Mesenchymal stem cell (in vitro differentiated cells and primary cell): ENCODE measurements around the gene PFKP.

ENCODE experiments used
- DNase-seq: peaks from one replicate; pipeline ENCODE4 v3.0.0-alpha.2; 2013
- H2AFZ ChIP-seq: one replicate; pipeline ENCODE4 v1.6.1; 2013; ENCODE audit warnings: low read depth, mild to moderate bottlenecking, control low read depth, inconsistent platforms, low read length, moderate library complexity
- H2AK5ac ChIP-seq: 2 replicates; pipeline ENCODE4 v1.6.1; 2013; ENCODE audit warnings: low read length, moderate library complexity, mild to moderate bottlenecking, inconsistent platforms; ENCODE audit not compliant: severe bottlenecking
- H2BK120ac ChIP-seq: one replicate; pipeline ENCODE4 v1.6.1; 2013; ENCODE audit warnings: low read depth, mild to moderate bottlenecking, inconsistent platforms, low read length, moderate library complexity
- H2BK12ac ChIP-seq, 2 experiments: one replicate each; pipeline ENCODE4 v1.6.1; 2013; ENCODE audit warnings: inconsistent platforms in 2 of 2, low read length in 2 of 2, mild to moderate bottlenecking in 2 of 2, moderate library complexity in 2 of 2, control low read depth in 1 of 2
- H2BK15ac ChIP-seq: one replicate; pipeline ENCODE4 v1.6.1; 2013; ENCODE audit warnings: mild to moderate bottlenecking, low read depth, inconsistent platforms; ENCODE audit not compliant: poor library complexity, severe bottlenecking
- H2BK5ac ChIP-seq: 2 replicates; pipeline ENCODE4 v1.6.1; 2013; ENCODE audit warnings: low read depth, mild to moderate bottlenecking, low read length, control low read depth, inconsistent platforms; ENCODE audit not compliant: poor library complexity, severe bottlenecking
- H3K14ac ChIP-seq, 2 experiments: one replicate each; pipeline ENCODE4 v1.6.1; 2013; ENCODE audit warnings: inconsistent platforms in 2 of 2, low read length in 2 of 2, control low read depth in 1 of 2, mild to moderate bottlenecking in 1 of 2, moderate library complexity in 1 of 2
- H3K18ac ChIP-seq, 2 experiments: one replicate each; pipeline ENCODE4 v1.6.1; 2013; ENCODE audit warnings: inconsistent platforms in 2 of 2, low read length in 2 of 2, control low read depth in 1 of 2, low read depth in 1 of 2, mild to moderate bottlenecking in 1 of 2
- H3K23ac ChIP-seq, 2 experiments: one replicate each; pipeline ENCODE4 v1.6.1; 2013; ENCODE audit warnings: inconsistent platforms in 2 of 2, low read length in 2 of 2, mild to moderate bottlenecking in 2 of 2, moderate library complexity in 2 of 2, control low read depth in 1 of 2
- H3K27ac ChIP-seq: 2 replicates; pipeline ENCODE4 v1.5.1; 2013; ENCODE audit warnings: mild to moderate bottlenecking, moderate library complexity, low read length, control low read depth, inconsistent platforms; ENCODE audit not compliant: poor library complexity, severe bottlenecking
- H3K27me3 ChIP-seq, 2 experiments: 2 replicates each; pipeline versions ENCODE4 v1.6.1 to v1.7.0; 2013; ENCODE audit warnings: low read length in 2 of 2, mild to moderate bottlenecking in 2 of 2, moderate library complexity in 2 of 2, control low read depth in 1 of 2, inconsistent platforms in 1 of 2; ENCODE audit not compliant: control insufficient read depth in 1 of 2, insufficient read depth in 1 of 2
- H3K36me3 ChIP-seq, 2 experiments: 2 replicates each; pipeline versions ENCODE4 v1.6.1 to v1.7.0; 2013; ENCODE audit warnings: low read length in 2 of 2, control low read depth in 1 of 2, inconsistent platforms in 1 of 2, low read depth in 1 of 2, mild to moderate bottlenecking in 1 of 2; ENCODE audit not compliant: insufficient read depth in 2 of 2, control insufficient read depth in 1 of 2
- H3K4ac ChIP-seq, 2 experiments: one replicate each; pipeline ENCODE4 v1.6.1; 2013; ENCODE audit warnings: inconsistent platforms in 2 of 2, low read length in 2 of 2, mild to moderate bottlenecking in 2 of 2, moderate library complexity in 2 of 2, control low read depth in 1 of 2, low read depth in 1 of 2
- H3K4me1 ChIP-seq: 2 replicates; pipeline ENCODE4 v1.6.1; 2013; ENCODE audit warnings: low read depth, low read length, control low read depth; ENCODE audit not compliant: control insufficient read depth, insufficient read depth
- H3K4me2 ChIP-seq: 2 replicates; pipeline ENCODE4 v1.6.1; 2013; ENCODE audit warnings: low read length, mild to moderate bottlenecking, inconsistent platforms; ENCODE audit not compliant: poor library complexity, severe bottlenecking
- H3K4me3 ChIP-seq, 2 experiments: 2 replicates each; pipeline versions ENCODE4 v1.5.1 to v1.7.0; 2013; ENCODE audit warnings: low read length in 2 of 2, mild to moderate bottlenecking in 2 of 2, control low read depth in 1 of 2, low read depth in 1 of 2; ENCODE audit not compliant: insufficient read depth in 1 of 2
- H3K79me1 ChIP-seq: replicated peaks from 2 replicates; pipeline ENCODE4 v1.6.1; 2013; ENCODE audit warnings: mild to moderate bottlenecking, control low read depth, low read length, inconsistent platforms; ENCODE audit not compliant: poor library complexity, severe bottlenecking
- H3K9ac ChIP-seq: 2 replicates; pipeline ENCODE4 v1.7.0; 2013; ENCODE audit warnings: mild to moderate bottlenecking, low read length, moderate library complexity
- H3K9me3 ChIP-seq: 2 replicates; pipeline ENCODE4 v1.7.0; 2013; ENCODE audit warnings: mild to moderate bottlenecking, low read length; ENCODE audit not compliant: control insufficient read depth
- H4K8ac ChIP-seq: one replicate; pipeline ENCODE4 v1.6.1; 2013; ENCODE audit warnings: inconsistent platforms, mild to moderate bottlenecking, low read length, moderate library complexity
- H4K91ac ChIP-seq: one replicate; pipeline ENCODE4 v1.6.1; 2013; ENCODE audit warnings: mild to moderate bottlenecking, low read length, inconsistent platforms
- WGBS: methylation state at CpG from one replicate; pipeline ENCODE4 v1.1.7; 2013; ENCODE audit warnings: mixed read lengths; 5-methylcytosine and 5-hydroxymethylcytosine counted together

Gene PFKP

GRCh38 chr10:3127921-3128320 lies 60.6 kb downstream of the PFKP start:
- Histone ChIP-seq H4K91ac (no peak overlapping the region), H2BK15ac (no peak overlapping the region), H3K27ac (no peak overlapping the region), H3K18ac (no peak overlapping the region), H3K14ac (no peak overlapping the region), H2BK5ac (no peak overlapping the region), H2BK120ac (no peak overlapping the region), H3K27me3 (no peaks in the 10 kb centered on the region), H3K23ac (no peak overlapping the region), H2BK12ac (no peak overlapping the region), H3K4me1 (peaks cover 31% of the 10 kb centered on the region), H3K9me3 (no peaks in the 10 kb centered on the region), H3K4me3 (no peak overlapping the region), H3K4ac (no peak overlapping the region), H2AK5ac (no peak overlapping the region), H3K4me2 (no peak overlapping the region), H3K79me1 (peaks cover 38% of the 10 kb centered on the region), H3K9ac (no peak overlapping the region), H3K36me3 (peaks cover 39 to 84% of the 10 kb centered on the region in 2 experiments), H2AFZ (no peak overlapping the region), H4K8ac (no peak overlapping the region)
- DNase-seq, result no peak
- WGBS, result 94% methylated on average over 10 of the region's 10 CpGs

- no peak overlapping the region for H2BK5ac ChIP-seq
- H3K36me3 ChIP-seq, result peaks cover 38 to 84% of the 10 kb centered on the region in 2 experiments
- no peak overlapping the region for H4K8ac ChIP-seq
- no peak overlapping the region for H4K91ac ChIP-seq
- no peak overlapping the region for H3K4ac ChIP-seq
- H3K79me1 ChIP-seq, result peaks cover 40% of the 10 kb centered on the region
- H3K18ac ChIP-seq, result no peak overlapping the region
- H3K14ac ChIP-seq, result no peak overlapping the region
- no peaks in the 10 kb centered on the region for H3K9me3 ChIP-seq
- H3K27me3 ChIP-seq, result no peaks in the 10 kb centered on the region
- no peak overlapping the region for H3K4me3 ChIP-seq
- DNase-seq, result no peak
- no peak overlapping the region for H2BK12ac ChIP-seq
- H2AK5ac ChIP-seq, result no peak overlapping the region
- no peak overlapping the region for H3K23ac ChIP-seq
- no peak overlapping the region for H2BK15ac ChIP-seq
- no peak overlapping the region for H2BK120ac ChIP-seq
- H3K4me2 ChIP-seq, result no peak overlapping the region
- no peak overlapping the region for H3K27ac ChIP-seq
- whole genome bisulfite sequencing, result 95% methylated on average over 24 of the region's 24 CpGs
- no peak overlapping the region for H2AFZ ChIP-seq
- peaks cover 31% of the 10 kb centered on the region for H3K4me1 ChIP-seq
- no peak overlapping the region for H3K9ac ChIP-seq
Measured at GRCh38 chr10:3128379-3129130, 61.2 kb downstream of the PFKP start.

GRCh38 chr10:3129581-3130340 lies 62.4 kb downstream of the PFKP start:
- Histone ChIP-seq H4K8ac (no peak overlapping the region), H3K79me1 (peaks cover 38% of the 10 kb centered on the region), H3K9ac (no peak overlapping the region), H3K23ac (no peak overlapping the region), H3K4ac (no peak overlapping the region), H3K4me3 (no peak overlapping the region), H3K27me3 (no peaks in the 10 kb centered on the region), H3K4me2 (no peak overlapping the region), H3K9me3 (no peaks in the 10 kb centered on the region), H2BK5ac (no peak overlapping the region), H3K27ac (no peak overlapping the region), H2BK15ac (no peak overlapping the region), H3K18ac (no peak overlapping the region), H2AK5ac (no peak overlapping the region), H3K14ac (no peak overlapping the region), H2BK120ac (no peak overlapping the region), H2AFZ (no peak overlapping the region), H2BK12ac (no peak overlapping the region), H3K4me1 (peaks cover 26% of the 10 kb centered on the region), H4K91ac (no peak overlapping the region), H3K36me3 (peaks cover 46 to 80% of the 10 kb centered on the region in 2 experiments)
- no peak for DNase-seq
- WGBS, result 97% methylated on average over 40 of the region's 40 CpGs

GRCh38 chr10:3131098-3131497 lies 63.8 kb downstream of the PFKP start:
- no peak overlapping the region for H2AK5ac ChIP-seq
- H3K23ac ChIP-seq, result no peak overlapping the region
- no peak overlapping the region for H3K4ac ChIP-seq
- H2BK5ac ChIP-seq, result no peak overlapping the region
- H3K14ac ChIP-seq, result no peak overlapping the region
- H4K8ac ChIP-seq, result no peak overlapping the region
- no peak overlapping the region for H2AFZ ChIP-seq
- H3K27ac ChIP-seq, result no peak overlapping the region
- no peak overlapping the region for H2BK120ac ChIP-seq
- WGBS, result 89% methylated on average over 4 of the region's 4 CpGs
- no peak overlapping the region for H3K4me3 ChIP-seq
- no peaks in the 10 kb centered on the region for H3K27me3 ChIP-seq
- no peak overlapping the region for H3K9ac ChIP-seq
- H3K9me3 ChIP-seq, result no peaks in the 10 kb centered on the region
- H3K18ac ChIP-seq, result no peak overlapping the region
- peaks cover 16% of the 10 kb centered on the region for H3K4me1 ChIP-seq
- no peak overlapping the region for H4K91ac ChIP-seq
- peaks cover 53 to 76% of the 10 kb centered on the region in 2 experiments for H3K36me3 ChIP-seq
- no peak overlapping the region for H2BK15ac ChIP-seq
- DNase-seq, result peak; percentile 34
- peaks cover 34% of the 10 kb centered on the region for H3K79me1 ChIP-seq
- no peak overlapping the region for H3K4me2 ChIP-seq
- H2BK12ac ChIP-seq, result no peak overlapping the region
